Left lobe of liver (tissue), 1 donor: ENCODE data around the gene SULT1A3. TPM values are rescaled to one million over a fixed set of nuclear protein-coding genes. Genes with fewer than 3 reads are reported as not detected.

Experiments
- total RNA-seq: library from RNA; stranded (reverse); gene quantifications from one replicate; pipeline ENCODE4 v1.2.1, GENCODE V29; 2021
- donor health status: DM: no; HTN: yes; CAD: no.

SULT1A3 gene
- total RNA-seq, 1 donor from 2014 or later: 22.8 TPM

Other genes with a start within 250 kb of the SULT1A3 start
- 71.0 TPM for gene TMEM219, start 237.2 kb upstream of the SULT1A3 start, total RNA-seq
- gene TAOK2, start 225.4 kb upstream of the SULT1A3 start, total RNA-seq: 21.1 TPM
- 9.2 TPM for gene HIRIP3, start 203.6 kb upstream of the SULT1A3 start, total RNA-seq
- gene INO80E, start 203.0 kb upstream of the SULT1A3 start, total RNA-seq: 34.7 TPM
- gene DOC2A, start 188.2 kb upstream of the SULT1A3 start, total RNA-seq: 0.15 TPM
- gene C16orf92, start 176.1 kb upstream of the SULT1A3 start, total RNA-seq: not detected
- gene TLCD3B, start 168.0 kb upstream of the SULT1A3 start, total RNA-seq: 0.13 TPM
- gene ALDOA, start 133.5 kb upstream of the SULT1A3 start, total RNA-seq: 176 TPM
- gene PPP4C, start 123.3 kb upstream of the SULT1A3 start, total RNA-seq: 51.0 TPM
- gene TBX6, start 107.3 kb upstream of the SULT1A3 start, total RNA-seq: 0.86 TPM
- gene YPEL3, start 103.0 kb upstream of the SULT1A3 start, total RNA-seq: 20.9 TPM
- gene GDPD3, start 85.7 kb upstream of the SULT1A3 start, total RNA-seq: 1.4 TPM
- 12.3 TPM for gene MAPK3, start 76.0 kb upstream of the SULT1A3 start, total RNA-seq
- 8.5 TPM for gene CORO1A, start 15.7 kb upstream of the SULT1A3 start, total RNA-seq
- gene BOLA2B, start 5.6 kb upstream of the SULT1A3 start, total RNA-seq: 21.7 TPM
- 77.1 TPM for gene SLX1A, start 5.4 kb upstream of the SULT1A3 start, total RNA-seq
- 6.2 TPM for gene NPIPB13, start 49.2 kb downstream of the SULT1A3 start, total RNA-seq
- 15.4 TPM for gene CD2BP2, start 156.1 kb downstream of the SULT1A3 start, total RNA-seq
- gene TBC1D10B, start 171.2 kb downstream of the SULT1A3 start, total RNA-seq: 14.1 TPM
- gene MYL11, start 175.5 kb downstream of the SULT1A3 start, total RNA-seq: not detected
- 1.4 TPM for gene SEPTIN1, start 183.3 kb downstream of the SULT1A3 start, total RNA-seq
- gene ZNF48, start 196.2 kb downstream of the SULT1A3 start, total RNA-seq: 5.4 TPM
- 13.5 TPM for gene ZNF771, start 208.4 kb downstream of the SULT1A3 start, total RNA-seq
- gene DCTPP1, start 230.8 kb downstream of the SULT1A3 start, total RNA-seq: 11.1 TPM
- 199 TPM for gene SEPHS2, start 246.6 kb downstream of the SULT1A3 start, total RNA-seq